Neural progenitor cell (in vitro differentiated cells): ENCODE data around the gene EMC10. TPM values are rescaled to one million over a fixed set of nuclear protein-coding genes. Genes with fewer than 3 reads are reported as not detected.

Experiments
- DNase-seq: peaks from one replicate; pipeline ENCODE4 v3.0.0-alpha.2; 2016; ENCODE audit warnings: low spot score
- H2AFZ ChIP-seq: fragments of 200-600 bp; sonication (generic); replicated peaks from 2 replicates; pipeline ENCODE4 v1.6.1; 2016; ENCODE audit warnings: antibody characterized with exemption
- H3F3A ChIP-seq: fragments of 200-600 bp; sonication (generic); 2 replicates; pipeline ENCODE4 v1.6.1; 2016; ENCODE audit warnings: antibody characterized with exemption, low read depth
- H3K27ac ChIP-seq: fragments of 200-600 bp; sonication (generic); 2 replicates; pipeline ENCODE4 v1.5.1; 2016; ENCODE audit warnings: mild to moderate bottlenecking
- H3K27me3 ChIP-seq: fragments of 200-600 bp; sonication (generic); 2 replicates; pipeline ENCODE4 v1.6.1; 2016; ENCODE audit warnings: mild to moderate bottlenecking, moderate library complexity
- H3K36me3 ChIP-seq: fragments of 200-600 bp; sonication (generic); 2 replicates; pipeline ENCODE4 v1.5.1; 2016
- H3K4me1 ChIP-seq: fragments of 200-600 bp; sonication (generic); 2 replicates; pipeline ENCODE4 v1.6.1; 2016; ENCODE audit warnings: mixed run types
- H3K4me2 ChIP-seq: fragments of 200-600 bp; sonication (generic); 2 replicates; pipeline ENCODE4 v1.6.1; 2016
- H3K4me3 ChIP-seq: fragments of 200-600 bp; sonication (generic); 2 replicates; pipeline ENCODE4 v1.5.1; 2016
- H3K79me2 ChIP-seq: fragments of 200-600 bp; sonication (generic); 2 replicates; pipeline ENCODE4 v1.6.1; 2016; ENCODE audit warnings: low read depth
- H3K9ac ChIP-seq: fragments of 200-600 bp; sonication (generic); 2 replicates; pipeline ENCODE4 v1.6.1; 2016
- H3K9me3 ChIP-seq: fragments of 200-600 bp; sonication (generic); 2 replicates; pipeline ENCODE4 v1.5.1; 2016; ENCODE audit warnings: low read depth
- H4K20me1 ChIP-seq: fragments of 200-600 bp; sonication (generic); 2 replicates; pipeline ENCODE4 v1.6.1; 2016; ENCODE audit warnings: low read depth
- H3K27ac Mint-ChIP-seq: 3 replicates; pipeline ENCODE4 v1.8.0; 2021; ENCODE audit warnings: mixed read lengths
- H3K27me3 Mint-ChIP-seq: 2 replicates; pipeline ENCODE4 v1.8.0; 2022; ENCODE audit warnings: low read depth, mild to moderate bottlenecking, inconsistent platforms, moderate library complexity, mixed read lengths; ENCODE audit not compliant: insufficient read depth
- H3K36me3 Mint-ChIP-seq: 3 replicates; pipeline ENCODE4 v1.8.0; 2021; ENCODE audit warnings: mixed read lengths
- H3K4me1 Mint-ChIP-seq: 3 replicates; pipeline ENCODE4 v1.8.0; 2021; ENCODE audit warnings: mixed read lengths
- H3K4me3 Mint-ChIP-seq: 3 replicates; pipeline ENCODE4 v1.8.0; 2021; ENCODE audit warnings: mild to moderate bottlenecking, moderate library complexity, mixed read lengths
- H3K9me3 Mint-ChIP-seq: 3 replicates; pipeline ENCODE4 v1.8.0; 2020; ENCODE audit warnings: mixed read lengths
- CTCF ChIP-seq: fragments of 200-600 bp; sonication (generic); IDR thresholded peaks from 2 replicates; pipeline ENCODE4 v1.5.1; 2017; ENCODE audit warnings: antibody characterized with exemption, mild to moderate bottlenecking
- EZH2 ChIP-seq: fragments of 200-600 bp; sonication (generic); IDR thresholded peaks from 2 replicates; pipeline ENCODE4 v1.6.1; 2017; ENCODE audit warnings: antibody characterized with exemption, mild to moderate bottlenecking, moderate library complexity
- EZH2phosphoT487 ChIP-seq: fragments of 200-600 bp; sonication (generic); IDR thresholded peaks from 2 replicates; pipeline ENCODE4 v1.6.1; 2017; ENCODE audit warnings: antibody characterized with exemption
- total RNA-seq: library from RNA; depleted of rRNA; stranded (reverse); fragments of >200 nt; gene quantifications from 2 replicates; pipeline ENCODE4 v1.2.3, GENCODE V29; 2015; ENCODE audit warnings: low replicate concordance

Gene EMC10
- 32.9 and 127 TPM in 2 replicates for total RNA-seq

GRCh38 chr19:50476224-50476906 lies at the start of gene EMC10, which contains the start of gene GARIN5A:
Gene EMC10, plus strand, starts transcription at chr19:50476507. Its CDS starts 38 bp downstream, at chr19:50476545.
Gene GARIN5A, minus strand, starts transcription at chr19:50476848. Its CDS starts 460 bp downstream, at chr19:50476388.
- peak; percentile 96 for DNase-seq
- peaks cover 32% of the 10 kb centered on the region for H3K79me2 ChIP-seq
- H3K9ac ChIP-seq, result peak within 1 kb of the TSS; percentile 68
- H3K4me2 ChIP-seq, result peak within 1 kb of the TSS; percentile 84
- peaks cover 13% of the 10 kb centered on the region for H3K27me3 Mint-ChIP-seq
- peaks cover 31% of the 10 kb centered on the region for H3F3A ChIP-seq
- H3K36me3 ChIP-seq, result no peaks in the 10 kb centered on the region
- peaks cover 12% of the 10 kb centered on the region for H3K4me1 Mint-ChIP-seq
- peaks cover 4% of the 10 kb centered on the region for H3K4me1 ChIP-seq
- H3K4me3 ChIP-seq, result peak within 1 kb of the TSS; percentile 69
- H3K9me3 Mint-ChIP-seq, result peaks cover 19% of the 10 kb centered on the region
- H3K27me3 ChIP-seq, result no peaks in the 10 kb centered on the region
- no peaks in the 10 kb centered on the region for H3K9me3 ChIP-seq
- H3K27ac Mint-ChIP-seq, result peak within 1 kb of the TSS; percentile 89
- peak within 1 kb of the TSS; percentile 71 for H2AFZ ChIP-seq
- TF ChIP-seq EZH2, result no peak
- no peak for TF ChIP-seq CTCF
- TF ChIP-seq EZH2phosphoT487, result no peak
- H3K4me3 Mint-ChIP-seq, result peak within 1 kb of the TSS; percentile 98
- H4K20me1 ChIP-seq, result peaks cover 14% of the 10 kb centered on the region
- peaks cover 16% of the 10 kb centered on the region for H3K36me3 Mint-ChIP-seq
- peak within 1 kb of the TSS; percentile 80 for H3K27ac ChIP-seq

- Histone ChIP-seq H3K4me2 (peak overlapping the region; percentile 45), H4K20me1 (no peaks in the 10 kb centered on the region), H3K79me2 (no peaks in the 10 kb centered on the region), H3K27me3 (peaks cover 42% of the 10 kb centered on the region), H2AFZ (no peak overlapping the region), H3K4me3 (no peak overlapping the region), H3K4me1 (peaks cover 2% of the 10 kb centered on the region), H3K27ac (no peak overlapping the region), H3F3A (peaks cover 4% of the 10 kb centered on the region), H3K9me3 (no peaks in the 10 kb centered on the region), H3K36me3 (no peaks in the 10 kb centered on the region), H3K9ac (no peak overlapping the region)
- Mint-ChIP-seq H3K4me3 (no peak overlapping the region), H3K27me3 (peaks cover 12% of the 10 kb centered on the region), H3K36me3 (no peaks in the 10 kb centered on the region), H3K4me1 (peaks cover 11% of the 10 kb centered on the region), H3K27ac (no peak overlapping the region), H3K9me3 (no peaks in the 10 kb centered on the region)
- TF ChIP-seq CTCF (no peak), EZH2phosphoT487 (no peak), EZH2 (no peak)
- no peak for DNase-seq
Measured at GRCh38 chr19:50427318-50427925, 48.9 kb upstream of the EMC10 start.

GRCh38 chr19:50427997-50428425 lies 48.3 kb upstream of the EMC10 start:
- no peaks in the 10 kb centered on the region for H3K36me3 ChIP-seq
- Mint-ChIP-seq H3K36me3 (no peaks in the 10 kb centered on the region), H3K4me1 (peaks cover 13% of the 10 kb centered on the region), H3K27me3 (peaks cover 13% of the 10 kb centered on the region), H3K9me3 (no peaks in the 10 kb centered on the region), H3K4me3 (no peak overlapping the region), H3K27ac (no peak overlapping the region)
- no peaks in the 10 kb centered on the region for H3K9me3 ChIP-seq
- no peak overlapping the region for H3K9ac ChIP-seq
- no peaks in the 10 kb centered on the region for H4K20me1 ChIP-seq
- H3K4me3 ChIP-seq, result no peak overlapping the region
- H3K4me1 ChIP-seq, result peaks cover 8% of the 10 kb centered on the region
- H3K27ac ChIP-seq, result no peak overlapping the region
- H3K4me2 ChIP-seq, result peak overlapping the region; percentile 45
- H2AFZ ChIP-seq, result no peak overlapping the region
- DNase-seq, result peak; percentile 57
- TF ChIP-seq EZH2, result no peak
- no peak for TF ChIP-seq CTCF
- no peak for TF ChIP-seq EZH2phosphoT487
- H3K79me2 ChIP-seq, result no peaks in the 10 kb centered on the region
- peaks cover 4% of the 10 kb centered on the region for H3F3A ChIP-seq
- peaks cover 42% of the 10 kb centered on the region for H3K27me3 ChIP-seq
